Ovary (tissue), 9 donors: Measurements from ENCODE around the gene L3HYPDH. TPM values are rescaled to one million over a fixed set of nuclear protein-coding genes. Genes with fewer than 3 reads are reported as not detected.
A peak's percentile ranks its signal among the peaks of the same experiment; 100 is the strongest.

ENCODE experiments used
- DNase-seq, 5 donors: peaks; one replicate each; pipeline ENCODE4 v3.0.0-alpha.2; 2019 to 2020
- H3K27ac ChIP-seq, 2 donors: fragments of 200-600 bp; one replicate each; pipeline versions ENCODE4 v1.5.1 to v1.8.0; 2019 to 2022
- H3K27me3 ChIP-seq: fragments of 200-600 bp; one replicate; pipeline ENCODE4 v1.8.0; 2022
- H3K36me3 ChIP-seq: fragments of 200-600 bp; sonication (generic); one replicate; pipeline ENCODE4 v1.5.1; 2019
- H3K4me1 ChIP-seq: one replicate; pipeline ENCODE4 v1.8.1; 2013; ENCODE audit warnings: mild to moderate bottlenecking, moderate library complexity; ENCODE audit not compliant: insufficient read depth
- H3K4me3 ChIP-seq: fragments of 200-600 bp; sonication (generic); one replicate; pipeline ENCODE4 v1.5.1; 2017
- H3K9me3 ChIP-seq, 2 donors: fragments of 200-600 bp in 1 of 2; sonication (generic) in 1 of 2; one replicate each; pipeline versions ENCODE4 v1.5.1 to v1.8.1; 2013 to 2019; ENCODE audit warnings: mild to moderate bottlenecking in 1 of 2, moderate library complexity in 1 of 2
- CTCF ChIP-seq, 3 donors: fragments of 450-650 bp in 2 of 3; fragments of 200-600 bp in 1 of 3; IDR thresholded peaks; one replicate each; pipeline versions ENCODE4 v1.5.1 to v1.8.0; 2016 to 2022; ENCODE audit warnings: antibody characterized with exemption in 3 of 3, mild to moderate bottlenecking in 1 of 3
- EP300 ChIP-seq: sonication (generic); formaldehyde crosslinking; IDR thresholded peaks from one replicate; pipeline ENCODE4 v1.6.1; 2017; ENCODE audit warnings: antibody characterized with exemption
- POLR2A ChIP-seq: fragments of 450-650 bp; IDR thresholded peaks from one replicate; pipeline ENCODE4 v1.6.1; 2017; ENCODE audit warnings: antibody characterized with exemption, mild to moderate bottlenecking, moderate library complexity
- WGBS, 3 donors: extraction: QIAGEN DNeasy Blood & Tissue Kit in 1 of 3; methylation state at CpG; one replicate each; pipeline versions ENCODE4 v1.1.5 to v1.1.7; 2013 to 2017; 5-methylcytosine and 5-hydroxymethylcytosine counted together
- intact Hi-C, 4 donors: fragments of 100-400 bp; cut with DNase I; formaldehyde crosslinking; loops; one replicate each; pipeline versions ENCODE4 v1.11.0 to v1.15.1; 2022 to 2023
- polyA plus RNA-seq, 2 donors: library from polyadenylated mRNA; stranded (reverse); fragments of 200-250 nt in 1 of 2; fragments of 350-450 nt in 1 of 2; fragmentation: Illumina TruSeq in 1 of 2; extraction: RNeasy Lipid Tissue Mini Kit (QIAGEN cat#74804) in 1 of 2; gene quantifications; one replicate each; pipeline ENCODE4 v1.2.3, GENCODE V29; 2013 to 2014
- total RNA-seq, 7 donors: library from RNA; depleted of rRNA in 2 of 7; stranded (reverse); fragments of >200 nt in 2 of 7; fragmentation: NEBNext Ultra II Directional in 3 of 7; extraction: Animal tissue kit (Norgen Biotek cat#: 25700) in 3 of 7; gene quantifications; one replicate each; pipeline versions ENCODE4 v1.1.0 to v1.2.4, GENCODE V29; 2016 to 2023
- donor health status: DM: no; HTN: no; CAD: no; lungs with moderate emphysema.
- donor health status: DM: no; HTN: no; CAD: no.
- donor health status: Bipolar disorder and iron deficiency.
- donor health status: DM: yes; HTN: yes; CAD: no.
- donor health status: DM: no; HTN: no; CAD: no.
- donor health status: DM: yes; HTN: yes; CAD: no.

Gene L3HYPDH
- total and polyA plus RNA-seq, 9 donors = 17.2 to 52.8 (median 31.2) TPM

GRCh38 chr14:59482541-59483331, 1.5 kb downstream of the L3HYPDH start:
- Histone ChIP-seq H3K27ac (peak overlapping the region in 1 of 2 donors; percentile 83), H3K4me1 (peaks cover 18% of the 10 kb centered on the region), H3K9me3 (no peaks in the 10 kb centered on the region), H3K27me3 (no peaks in the 10 kb centered on the region), H3K4me3 (peak overlapping the region; percentile 72), H3K36me3 (no peaks in the 10 kb centered on the region)
- TF ChIP-seq CTCF (IDR thresholded peaks at IDR 0.05) (no peak), POLR2A (no peak), EP300 (no peak)
- intact Hi-C loops = no loop called here
- 24 to 31% (median 25%) methylated on average over 6 of the region's 6 CpGs for WGBS, 3 donors
- DNase-seq = peak in 3 of 5 donors; percentile 21 to 53 (median 44)

GRCh38 chr14:59481871-59482540, 2.2 kb downstream of the L3HYPDH start:
- no peak for TF ChIP-seq CTCF (IDR thresholded peaks at IDR 0.05)
- no peak for DNase-seq
- intact Hi-C loops = no loop called here
- Histone ChIP-seq H3K9me3 (no peaks in the 10 kb centered on the region), H3K4me3 (no peak overlapping the region), H3K27ac (peak overlapping the region in 1 of 2 donors; percentile 36), H3K4me1 (peaks cover 18% of the 10 kb centered on the region), H3K36me3 (no peaks in the 10 kb centered on the region), H3K27me3 (no peaks in the 10 kb centered on the region)
- WGBS, 3 donors = 13 to 18% (median 15%) methylated on average over 2 of the region's 2 CpGs

- Histone ChIP-seq H3K4me1 (peaks cover 15% of the 10 kb centered on the region), H3K9me3 (no peaks in the 10 kb centered on the region), H3K27me3 (no peaks in the 10 kb centered on the region), H3K27ac (no peak overlapping the region), H3K36me3 (no peaks in the 10 kb centered on the region), H3K4me3 (no peak overlapping the region)
- TF ChIP-seq EP300 (no peak), CTCF (IDR thresholded peaks at IDR 0.05) (no peak), POLR2A (no peak)
- 88 to 96% (median 94%) methylated on average over 2 of the region's 2 CpGs for WGBS, 3 donors
- no peak for DNase-seq
- intact Hi-C loops = no loop called here
These were observed 2.8 kb downstream of the L3HYPDH start for GRCh38 chr14:59481407-59481806.

- no peak overlapping the region for H3K4me3 ChIP-seq
These were observed 4.0 kb downstream of the L3HYPDH start for GRCh38 chr14:59480166-59480565.

More at GRCh38 chr14:59480166-59480565, 4.0 kb downstream of the L3HYPDH start:
- H3K36me3 ChIP-seq = no peaks in the 10 kb centered on the region
- TF ChIP-seq EP300 = no peak
- TF ChIP-seq POLR2A = no peak
- no peak for TF ChIP-seq CTCF (IDR thresholded peaks at IDR 0.05)
- H3K27ac ChIP-seq = no peak overlapping the region
- H3K4me1 ChIP-seq = peaks cover 13% of the 10 kb centered on the region
- WGBS, 3 donors = 14 to 38% (median 32%) methylated on average over 1 of the region's 1 CpG
- no peaks in the 10 kb centered on the region for H3K27me3 ChIP-seq
- H3K9me3 ChIP-seq = no peaks in the 10 kb centered on the region
- intact Hi-C loops = no loop called here
- DNase-seq = no peak
